ENCODE measurements around the gene EPN3. TPM values are rescaled to one million over a fixed set of nuclear protein-coding genes. Genes with fewer than 3 reads are reported as not detected.

EPN3 gene
- total RNA-seq, 2 donors from 2014 or later = 18.3 to 79.8 TPM

- Histone ChIP-seq H3K9ac (ENCODE audit: low read depth in 2 of 2, low read length in 2 of 2) (no peak overlapping the region), H3K4me1 (no peaks in the 10 kb centered on the region), H3K27ac (no peak overlapping the region), H3K9me3 (no peaks in the 10 kb centered on the region), H3K27me3 (no peaks in the 10 kb centered on the region), H3K36me3 (no peaks in the 10 kb centered on the region), H3K4me3 (no peak overlapping the region)
- TF ChIP-seq CTCF (IDR thresholded peaks at IDR 0.05) = no peak
- intact Hi-C loops (cut with DNase I) = loop anchor here (2.0 to 5.0 kb wide), 2 partner anchors 76 to 149 kb away; no protein-coding TSS in a partner anchor
- no peak for DNase-seq
Observed at GRCh38 chr17:50551433-50551815, 18.9 kb downstream of the EPN3 start.

- no peaks in the 10 kb centered on the region for H3K4me1 ChIP-seq
- no peaks in the 10 kb centered on the region for H3K27me3 ChIP-seq
- no peak overlapping the region for H3K4me3 ChIP-seq
- intact Hi-C loops (cut with DNase I) = loop anchor here (2.0 to 5.0 kb wide), 2 partner anchors 75 to 149 kb away; no protein-coding TSS in a partner anchor
- H3K27ac ChIP-seq = no peak overlapping the region
- H3K9me3 ChIP-seq = no peaks in the 10 kb centered on the region
- no peaks in the 10 kb centered on the region for H3K36me3 ChIP-seq
- H3K9ac ChIP-seq (ENCODE audit: low read depth in 2 of 2, low read length in 2 of 2) = no peak overlapping the region
- no peak for TF ChIP-seq CTCF (IDR thresholded peaks at IDR 0.05)
- DNase-seq = no peak
Observed at GRCh38 chr17:50551884-50552283, 19.3 kb downstream of the EPN3 start.

- Histone ChIP-seq H3K9ac (ENCODE audit: low read depth in 2 of 2, low read length in 2 of 2) (no peak overlapping the region), H3K27me3 (peaks cover 10% of the 10 kb centered on the region), H3K9me3 (no peaks in the 10 kb centered on the region), H3K4me1 (peaks cover 4% of the 10 kb centered on the region), H3K36me3 (no peaks in the 10 kb centered on the region), H3K27ac (no peak overlapping the region), H3K4me3 (no peak overlapping the region)
- intact Hi-C loops (cut with DNase I) = loop anchor here (5.0 kb wide), 1 partner anchor 73 kb away; no protein-coding TSS in a partner anchor
- DNase-seq = no peak
- no peak for TF ChIP-seq CTCF (IDR thresholded peaks at IDR 0.05)
Observed at GRCh38 chr17:50554201-50554600, 21.7 kb downstream of the EPN3 start.

GRCh38 chr17:50556803-50557202, 24.3 kb downstream of the EPN3 start:
- Histone ChIP-seq H3K4me1 (peaks cover 22% of the 10 kb centered on the region), H3K27me3 (peaks cover 31% of the 10 kb centered on the region), H3K27ac (no peak overlapping the region), H3K36me3 (no peaks in the 10 kb centered on the region), H3K9me3 (no peaks in the 10 kb centered on the region), H3K9ac (ENCODE audit: low read depth in 2 of 2, low read length in 2 of 2) (no peak overlapping the region), H3K4me3 (no peak overlapping the region)
- DNase-seq = no peak
- TF ChIP-seq CTCF (IDR thresholded peaks at IDR 0.05) = no peak
- intact Hi-C loops (cut with DNase I) = no loop called here

DNA sequence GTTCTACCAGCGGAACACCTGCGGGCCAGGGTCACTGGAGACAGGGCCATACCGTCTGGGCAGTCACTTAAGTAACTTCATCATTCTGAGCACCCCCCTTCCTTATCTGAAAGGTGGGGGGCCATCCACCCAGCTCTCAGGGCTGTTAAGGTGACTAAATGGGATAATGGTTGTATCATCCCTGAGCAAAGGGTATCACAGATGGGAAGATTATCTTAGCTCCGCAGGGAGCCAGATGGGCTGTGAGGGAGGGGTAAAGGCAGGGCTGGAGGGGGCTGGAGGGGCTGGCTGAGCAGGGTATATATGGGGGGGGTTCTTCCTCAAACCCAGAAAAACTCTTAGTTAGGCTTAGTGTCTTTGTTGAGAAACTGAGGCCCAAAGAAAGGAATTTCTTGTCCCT, 25.1 kb downstream of the EPN3 start:
- Histone ChIP-seq H3K4me1 (peaks cover 22% of the 10 kb centered on the region), H3K27me3 (peaks cover 37% of the 10 kb centered on the region), H3K4me3 (no peak overlapping the region), H3K9ac (ENCODE audit: low read depth in 2 of 2, low read length in 2 of 2) (no peak overlapping the region), H3K9me3 (no peaks in the 10 kb centered on the region), H3K27ac (no peak overlapping the region), H3K36me3 (no peaks in the 10 kb centered on the region)
- DNase-seq = no peak
- TF ChIP-seq CTCF (IDR thresholded peaks at IDR 0.05) = no peak
- intact Hi-C loops (cut with DNase I) = no loop called here
